H1 (cell line): Measurements from ENCODE around the gene ELFN1. TPM values are rescaled to one million over a fixed set of nuclear protein-coding genes. Genes with fewer than 3 reads are reported as not detected.

ENCODE experiments used
- CTCF ChIA-PET: fragments of 300-600 bp; sonication (Branson Sonifier 250); formaldehyde crosslinking; loops from one replicate; lab custom pipeline; 2021; ENCODE audit not compliant: partially characterized antibody; lab: Charles Lee
- POLR2A ChIA-PET: fragments of 300-600 bp; sonication (Branson Sonifier 250); formaldehyde crosslinking; loops from one replicate; lab custom pipeline; 2021; ENCODE audit warnings: inconsistent platforms; ENCODE audit not compliant: partially characterized antibody; lab: Charles Lee
- DNase-seq, 2 experiments: peaks; one replicate each; pipeline versions ENCODE4 v3.0.0 to v3.0.0-alpha.2; 2010 to 2022; ENCODE audit warnings: low spot score in 2 of 2, low read depth in 1 of 2, mixed read lengths in 1 of 2
- FAIRE-seq: peaks from 2 replicates; lab custom pipeline; 2011; peaks lifted over from hg19 to GRCh38; lab: Jason Lieb, UNC
- H2AFZ ChIP-seq: 2 replicates; pipeline ENCODE4 v1.8.1; 2012; ENCODE audit warnings: low read length, inconsistent platforms
- H2AK5ac ChIP-seq: 2 replicates; pipeline ENCODE4 v1.6.1; 2013; ENCODE audit warnings: low read depth, low read length
- H2BK120ac ChIP-seq: replicated peaks from 2 replicates; pipeline ENCODE3; 2013; ENCODE audit warnings: low read depth, low read length, inconsistent platforms
- H2BK12ac ChIP-seq: 2 replicates; pipeline ENCODE4 v1.6.1; 2013; ENCODE audit warnings: low read depth, low read length
- H2BK15ac ChIP-seq: 2 replicates; pipeline ENCODE4 v1.6.1; 2013; ENCODE audit warnings: low read length
- H2BK20ac ChIP-seq: 2 replicates; pipeline ENCODE4 v1.6.1; 2013; ENCODE audit warnings: low read length
- H2BK5ac ChIP-seq: 2 replicates; pipeline ENCODE4 v1.6.1; 2013; ENCODE audit warnings: low read depth, low read length
- H3K14ac ChIP-seq: 2 replicates; pipeline ENCODE4 v1.6.1; 2013; ENCODE audit warnings: inconsistent platforms; ENCODE audit not compliant: insufficient read length
- H3K18ac ChIP-seq: 2 replicates; pipeline ENCODE4 v1.6.1; 2013; ENCODE audit warnings: low read length; ENCODE audit errors: extremely low read depth
- H3K23ac ChIP-seq: 2 replicates; pipeline ENCODE4 v1.6.1; 2013; ENCODE audit warnings: inconsistent platforms; ENCODE audit not compliant: insufficient read length
- H3K23me2 ChIP-seq: 2 replicates; pipeline ENCODE4 v1.6.1; 2013; ENCODE audit warnings: low read depth, low read length
- H3K27ac ChIP-seq: 2 replicates; pipeline ENCODE4 v1.6.1; 2011; ENCODE audit warnings: low read depth, low read length, inconsistent platforms
- H3K27me3 ChIP-seq, 4 experiments: replicated peaks in 1 of 4; 1 replicate in 1 of 4; 2 replicates in 3 of 4; pipeline versions ENCODE4 v1.6.1 to v1.8.1; 2011 to 2013; ENCODE audit warnings: low read length in 3 of 4, mild to moderate bottlenecking in 3 of 4, inconsistent platforms in 2 of 4, mixed read lengths in 2 of 4, moderate library complexity in 1 of 4; ENCODE audit not compliant: control insufficient read depth in 3 of 4, insufficient read depth in 3 of 4; ENCODE audit errors: extremely low read depth in 1 of 4
- H3K36me3 ChIP-seq, 4 experiments: 2 replicates each; pipeline versions ENCODE4 v1.6.1 to v1.8.1; 2011 to 2013; ENCODE audit warnings: mild to moderate bottlenecking in 4 of 4, low read length in 3 of 4, moderate library complexity in 2 of 4, control low read depth in 1 of 4, inconsistent platforms in 1 of 4; ENCODE audit not compliant: insufficient read depth in 4 of 4, control insufficient read depth in 2 of 4
- H3K4ac ChIP-seq: replicated peaks from 2 replicates; pipeline ENCODE3; 2013; ENCODE audit warnings: low read length, low read depth, mixed read lengths, inconsistent platforms; ENCODE audit not compliant: insufficient read length
- H3K4me1 ChIP-seq, 4 experiments: replicated peaks in 1 of 4; 1 replicate in 1 of 4; 2 replicates in 3 of 4; pipeline versions ENCODE4 v1.6.1 to v1.8.1; 2011 to 2013; ENCODE audit warnings: low read length in 3 of 4, inconsistent platforms in 2 of 4, mixed read lengths in 1 of 4; ENCODE audit not compliant: insufficient read depth in 4 of 4, control insufficient read depth in 3 of 4
- H3K4me2 ChIP-seq, 2 experiments: 2 replicates each; pipeline versions ENCODE4 v1.6.1 to v1.8.1; 2011 to 2013; ENCODE audit warnings: low read depth in 2 of 2, low read length in 2 of 2, control low read depth in 1 of 2, inconsistent platforms in 1 of 2, mild to moderate bottlenecking in 1 of 2; ENCODE audit not compliant: insufficient read depth in 1 of 2
- H3K4me3 ChIP-seq, 4 experiments: fragments of 200-600, 300-600 bp in 1 of 4; sonication (generic), shearing (Covaris generic), sonication (Bioruptor Twin) in 1 of 4; 2 replicates each; pipeline versions ENCODE4 v1.5.1 to v1.8.1; 2011 to 2016; ENCODE audit warnings: low read length in 4 of 4, low read depth in 3 of 4, control low read depth in 2 of 4, inconsistent platforms in 2 of 4, mild to moderate bottlenecking in 2 of 4, mixed read lengths in 1 of 4, moderate library complexity in 1 of 4; ENCODE audit not compliant: insufficient read depth in 2 of 4; ENCODE audit errors: extremely low read depth in 1 of 4
- H3K56ac ChIP-seq: replicated peaks from 2 replicates; pipeline ENCODE3; 2013; ENCODE audit warnings: low read depth, mild to moderate bottlenecking, mixed read lengths, low read length, inconsistent platforms; ENCODE audit not compliant: insufficient read length
- H3K79me1 ChIP-seq: 2 replicates; pipeline ENCODE4 v1.6.1; 2013; ENCODE audit warnings: low read depth, low read length, control low read depth
- H3K79me2 ChIP-seq, 2 experiments: 2 replicates each; pipeline versions ENCODE4 v1.6.1 to v1.8.1; 2012 to 2013; ENCODE audit warnings: low read length in 2 of 2, mild to moderate bottlenecking in 2 of 2, inconsistent platforms in 1 of 2; ENCODE audit not compliant: insufficient read depth in 2 of 2, control insufficient read depth in 1 of 2
- H3K9ac ChIP-seq, 4 experiments: replicated peaks in 1 of 4; 1 replicate in 1 of 4; 2 replicates in 3 of 4; pipeline versions ENCODE4 v1.6.1 to v1.8.1; 2011 to 2013; ENCODE audit warnings: low read depth in 3 of 4, low read length in 3 of 4, control low read depth in 2 of 4, mild to moderate bottlenecking in 2 of 4, moderate library complexity in 2 of 4, inconsistent platforms in 1 of 4; ENCODE audit errors: extremely low read depth in 1 of 4
- H3K9me3 ChIP-seq, 2 experiments: 2 replicates each; pipeline versions ENCODE4 v1.6.1 to v1.8.1; 2012 to 2013; ENCODE audit warnings: mild to moderate bottlenecking in 2 of 2, moderate library complexity in 2 of 2, control low read depth in 1 of 2, inconsistent platforms in 1 of 2, low read depth in 1 of 2, low read length in 1 of 2, mixed read lengths in 1 of 2; ENCODE audit not compliant: insufficient read depth in 2 of 2
- H4K20me1 ChIP-seq, 2 experiments: replicated peaks in 1 of 2; 2 replicates each; pipeline versions ENCODE3 to v1.8.1; 2011 to 2013; ENCODE audit warnings: inconsistent platforms in 2 of 2, low read length in 2 of 2, mild to moderate bottlenecking in 1 of 2; ENCODE audit not compliant: insufficient read depth in 2 of 2, control insufficient read depth in 1 of 2
- H4K5ac ChIP-seq: 2 replicates; pipeline ENCODE4 v1.6.1; 2013; ENCODE audit warnings: low read length, low read depth, mixed read lengths, inconsistent platforms; ENCODE audit not compliant: insufficient read length
- H4K8ac ChIP-seq: 2 replicates; pipeline ENCODE4 v1.8.0; 2013; ENCODE audit warnings: mild to moderate bottlenecking, moderate library complexity, low read length, inconsistent platforms; ENCODE audit not compliant: insufficient read depth; ENCODE audit errors: extremely low read depth
- H4K91ac ChIP-seq: replicated peaks from 2 replicates; pipeline ENCODE3; 2013; ENCODE audit warnings: low read length, mixed read lengths, inconsistent platforms; ENCODE audit not compliant: insufficient read length
- BACH1 ChIP-seq: IDR thresholded peaks from 2 replicates; pipeline ENCODE4 v1.6.1; 2012; ENCODE audit warnings: low read length, improper control_type of control experiment
- BCL11A ChIP-seq, 2 experiments: IDR thresholded peaks; one replicate each; pipeline ENCODE4 v1.6.1; 2011; ENCODE audit warnings: low read depth in 2 of 2, low read length in 2 of 2, mild to moderate bottlenecking in 2 of 2
- EGR1 ChIP-seq: IDR thresholded peaks from 2 replicates; pipeline ENCODE4 v1.6.1; 2011; ENCODE audit warnings: low read depth, low read length, borderline replicate concordance
- JUN ChIP-seq: IDR thresholded peaks from 2 replicates; pipeline ENCODE4 v1.6.1; 2011; ENCODE audit warnings: low read depth, mild to moderate bottlenecking, improper control_type of control experiment, low read length
- KDM1A ChIP-seq: fragments of 200-600, 300-600 bp; sonication (generic); IDR thresholded peaks from 2 replicates; pipeline ENCODE4 v1.7.1; 2016; ENCODE audit warnings: mild to moderate bottlenecking, low read length, borderline replicate concordance
- KDM5A ChIP-seq: fragments of 200-600 bp; IDR thresholded peaks from 2 replicates; pipeline ENCODE4 v1.7.1; 2012; ENCODE audit warnings: mild to moderate bottlenecking, low read length, inconsistent platforms, mixed read lengths
- PHF8 ChIP-seq: fragments of 200-600 bp; sonication (generic); conservative IDR thresholded peaks from 2 replicates; pipeline ENCODE4 v1.7.1; 2012; ENCODE audit warnings: low read depth, mild to moderate bottlenecking, inconsistent platforms, low read length, moderate library complexity
- POU5F1 ChIP-seq: IDR thresholded peaks from 2 replicates; pipeline ENCODE4 v1.6.1; 2011; ENCODE audit warnings: low read depth, mild to moderate bottlenecking, low read length, moderate library complexity
- RXRA ChIP-seq: IDR thresholded peaks from 2 replicates; pipeline ENCODE4 v1.6.1; 2011; ENCODE audit warnings: low read depth, mild to moderate bottlenecking, low read length, moderate library complexity; ENCODE audit not compliant: insufficient read depth
- SAP30 ChIP-seq: fragments of 300-600 bp; sonication (generic); IDR thresholded peaks from 2 replicates; pipeline ENCODE4 v1.7.1; 2012; ENCODE audit warnings: low read length, moderate library complexity, mild to moderate bottlenecking, inconsistent platforms; ENCODE audit not compliant: insufficient read depth, insufficient replicate concordance
- SP2 ChIP-seq: IDR thresholded peaks from 2 replicates; pipeline ENCODE4 v1.6.1; 2012; ENCODE audit warnings: mild to moderate bottlenecking, low read length, inconsistent platforms
- TCF12 ChIP-seq: IDR thresholded peaks from 2 replicates; pipeline ENCODE4 v1.6.1; 2011; ENCODE audit warnings: low read depth, mild to moderate bottlenecking, low read length
- TEAD4 ChIP-seq: IDR thresholded peaks from 2 replicates; pipeline ENCODE4 v1.6.1; 2012; ENCODE audit warnings: low read depth, low read length, inconsistent platforms, mixed read lengths
- WGBS, 2 experiments: shearing (Covaris generic) in 1 of 2; methylation state at CpG; one replicate each; pipeline versions ENCODE4 v1.1.6 to v1.1.7; 2013 to 2015; ENCODE audit warnings: low lambda C conversion rate in 2 of 2, mixed read lengths in 2 of 2, inconsistent platforms in 1 of 2, low coverage in 1 of 2, missing lambda C conversion rate in 1 of 2; ENCODE audit not compliant: insufficient replicate concordance in 2 of 2, insufficient coverage in 1 of 2, insufficient read length in 1 of 2; ENCODE audit errors: extremely low coverage in 1 of 2, missing lambda C conversion rate in 1 of 2; 5-methylcytosine and 5-hydroxymethylcytosine counted together
- polyA plus RNA-seq, 7 experiments: library from polyadenylated mRNA; depleted of rRNA in 3 of 7; stranded (reverse) in 5 of 7; unstranded in 2 of 7; fragments of >200 nt in 5 of 7; fragments of 200-250 nt in 2 of 7; gene quantifications; 1 replicate in 5 of 7; 2 replicates in 1 of 7; 4 replicates in 1 of 7; pipeline versions ENCODE4 v1.2.1 to v1.2.3, GENCODE V29; 2011 to 2013; ENCODE audit warnings: missing spikeins in 2 of 7, mixed read lengths in 2 of 7
- total RNA-seq: library from RNA; stranded (reverse); fragmentation: NEBNext Ultra II Directional; extraction: Animal tissue kit (Norgen Biotek cat#: 25700); gene quantifications from 2 replicates; pipeline ENCODE4 v1.2.1, GENCODE V29; 2021
- TF ChIP-seq, protein P1 (sequence below): IDR thresholded peaks from 2 replicates; pipeline ENCODE4 v1.6.1; 2011; ENCODE audit warnings: low read depth, mild to moderate bottlenecking, low read length; ENCODE audit not compliant: insufficient read depth

The ELFN1 gene
- total and polyA plus RNA-seq, 2 of the 8 experiments (the other 6 are each of a cell fraction or from before 2014, with no cell fraction given) = 2.0 to 4.5 TPM

DNA sequence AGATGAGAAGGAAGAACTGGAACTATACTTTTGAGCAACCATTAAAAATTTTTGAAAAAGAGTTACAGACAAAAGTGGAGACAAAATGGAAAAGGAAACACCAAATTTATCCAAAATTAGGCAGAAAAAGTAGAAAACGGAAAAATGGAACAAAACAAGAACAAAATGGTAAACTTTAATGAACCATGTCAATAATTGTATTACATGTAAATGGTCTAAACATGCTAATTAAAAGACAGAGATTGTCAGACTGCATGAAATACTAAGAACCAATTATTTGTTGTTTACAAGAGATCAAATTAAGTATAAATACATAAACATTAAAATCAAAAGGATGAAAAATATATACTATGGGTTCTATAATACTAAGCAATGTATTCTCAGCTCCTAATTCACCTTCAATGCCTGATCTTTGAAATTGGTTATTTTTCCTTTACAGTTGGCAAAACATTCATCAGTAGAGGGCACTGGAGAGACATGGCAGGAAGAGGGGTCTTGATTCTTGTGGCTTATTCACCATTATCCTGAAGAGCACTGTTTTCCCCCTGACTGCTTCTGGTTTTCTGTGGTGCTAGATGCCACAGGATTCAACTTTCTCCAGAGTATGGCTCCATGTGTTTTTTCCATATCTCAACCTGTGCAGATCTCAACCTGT lies 124.9 kb downstream of the ELFN1 start:
- H3K4me3 ChIP-seq = no peak overlapping the region
- no peak overlapping the region for H3K4me2 ChIP-seq
- 42% methylated on average over 1 of the region's 1 CpG; no CpG with 5 or more reads in 1 of the 2 experiments for WGBS, 2 experiments
- H2BK120ac ChIP-seq = no peak overlapping the region
- no peaks in the 10 kb centered on the region for H3K27me3 ChIP-seq
- ChIA-PET POLR2A (no interaction called here), CTCF (interaction anchor here (2.5 kb wide), 1 partner anchor 88 kb away, joined by 8 read pairs; no protein-coding TSS in a partner anchor)
- no peak for FAIRE-seq
- no peak overlapping the region for H4K91ac ChIP-seq
- H3K9ac ChIP-seq = no peak overlapping the region
- H3K4me1 ChIP-seq = no peaks in the 10 kb centered on the region
- H2BK20ac ChIP-seq = no peak overlapping the region
- no peak overlapping the region for H2BK15ac ChIP-seq
- H3K79me1 ChIP-seq = no peaks in the 10 kb centered on the region
- H3K56ac ChIP-seq = no peak overlapping the region
- no peak overlapping the region for H2BK5ac ChIP-seq
- H3K27ac ChIP-seq = no peak overlapping the region
- H2AK5ac ChIP-seq = no peak overlapping the region
- no peak for DNase-seq
- no peak overlapping the region for H3K23ac ChIP-seq
- no peak overlapping the region for H3K4ac ChIP-seq
- no peak overlapping the region for H3K18ac ChIP-seq
- no peak overlapping the region for H4K8ac ChIP-seq
- H4K5ac ChIP-seq = no peak overlapping the region
- H4K20me1 ChIP-seq = no peaks in the 10 kb centered on the region
- H3K14ac ChIP-seq = no peak overlapping the region
- H3K36me3 ChIP-seq = no peaks in the 10 kb centered on the region
- H3K79me2 ChIP-seq = no peaks in the 10 kb centered on the region
- H2AFZ ChIP-seq = no peak overlapping the region
- no peaks in the 10 kb centered on the region for H3K23me2 ChIP-seq
- H2BK12ac ChIP-seq = no peak overlapping the region
- H3K9me3 ChIP-seq = peaks cover 6 to 15% of the 10 kb centered on the region in 2 experiments; a peak in 3 of 4 replicates
- TF ChIP-seq, protein P1, sequence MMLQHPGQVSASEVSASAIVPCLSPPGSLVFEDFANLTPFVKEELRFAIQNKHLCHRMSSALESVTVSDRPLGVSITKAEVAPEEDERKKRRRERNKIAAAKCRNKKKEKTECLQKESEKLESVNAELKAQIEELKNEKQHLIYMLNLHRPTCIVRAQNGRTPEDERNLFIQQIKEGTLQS = no peak
- TF ChIP-seq SP2 = no peak
- no peak for TF ChIP-seq BACH1
- TF ChIP-seq BCL11A (IDR thresholded peaks at IDR 0.05; ENCODE audit: low read depth in 2 of 2, low read length in 2 of 2) = no peak
- TF ChIP-seq SAP30 = no peak
- TF ChIP-seq RXRA = no peak
- no peak for TF ChIP-seq TEAD4
- TF ChIP-seq JUN = no peak
- TF ChIP-seq PHF8 = no peak
- no peak for TF ChIP-seq EGR1
- no peak for TF ChIP-seq POU5F1
- TF ChIP-seq KDM5A = no peak
- TF ChIP-seq TCF12 = no peak
- TF ChIP-seq KDM1A = peak; percentile 55; the same call in 1 of the 2 replicates
